GM12878 (cell line): ENCODE data around the gene IFNB1.

Experiments
- BHLHE40 ChIP-seq, 2 experiments: fragments of 450-650 bp in 1 of 2; IDR thresholded peaks; 2 replicates each; pipeline ENCODE4 v1.6.1; 2011 to 2017; ENCODE audit warnings: low read depth in 2 of 2, borderline replicate concordance in 1 of 2, improper control_type of control experiment in 1 of 2, low read length in 1 of 2, mild to moderate bottlenecking in 1 of 2
- HCFC1 ChIP-seq: fragments of 150-350 bp; IDR thresholded peaks from 2 replicates; pipeline ENCODE4 v1.6.1; 2014; ENCODE audit warnings: low read length
- TCF3 ChIP-seq: IDR thresholded peaks from 2 replicates; pipeline ENCODE4 v1.6.1; 2012; ENCODE audit warnings: low read depth, mild to moderate bottlenecking, low read length, borderline replicate concordance; ENCODE audit not compliant: insufficient read depth
- TF ChIP-seq, protein P1 (sequence below), 3 experiments: IDR thresholded peaks in 2 of 3; conservative IDR thresholded peaks in 1 of 3; 2 replicates each; pipeline ENCODE4 v1.5.1; 2011; ENCODE audit warnings: low read depth in 3 of 3, low read length in 3 of 3, mild to moderate bottlenecking in 3 of 3, control low read depth in 2 of 3, moderate library complexity in 2 of 3, inconsistent platforms in 1 of 3, mixed read lengths in 1 of 3; ENCODE audit not compliant: control insufficient read depth in 2 of 3, insufficient read depth in 1 of 3; ENCODE audit errors: extremely low read depth in 1 of 3
- TF ChIP-seq, protein P2 (sequence below): IDR thresholded peaks from 2 replicates; pipeline ENCODE4 v1.6.1; 2012; ENCODE audit warnings: mild to moderate bottlenecking, low read depth, low read length
- TF ChIP-seq, protein P3 (sequence below): fragments of 450-650 bp; IDR thresholded peaks from 2 replicates; pipeline ENCODE4 v1.6.1; 2016; ENCODE audit warnings: mild to moderate bottlenecking

DNA sequence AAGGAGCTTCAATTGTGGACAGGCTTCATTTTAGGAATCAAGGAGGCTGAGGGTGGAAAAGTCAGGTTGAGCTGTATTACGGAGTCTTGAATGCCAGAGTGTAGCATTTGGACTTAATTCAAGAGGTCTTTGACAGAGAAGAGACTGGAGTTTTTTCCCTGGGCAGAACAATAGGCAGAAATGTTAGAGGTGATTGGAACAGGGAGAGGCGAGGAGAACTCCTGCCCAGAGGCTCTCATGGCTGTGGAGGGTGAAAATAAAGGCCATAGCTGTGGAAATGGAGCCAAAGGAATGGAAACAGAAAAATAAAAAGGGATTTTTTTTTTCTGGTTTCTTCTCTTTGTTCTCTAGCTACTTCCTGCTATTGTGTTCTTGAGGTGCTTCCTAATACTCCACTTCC lies 3.7 kb upstream of the IFNB1 start:
- TF ChIP-seq, protein P1, sequence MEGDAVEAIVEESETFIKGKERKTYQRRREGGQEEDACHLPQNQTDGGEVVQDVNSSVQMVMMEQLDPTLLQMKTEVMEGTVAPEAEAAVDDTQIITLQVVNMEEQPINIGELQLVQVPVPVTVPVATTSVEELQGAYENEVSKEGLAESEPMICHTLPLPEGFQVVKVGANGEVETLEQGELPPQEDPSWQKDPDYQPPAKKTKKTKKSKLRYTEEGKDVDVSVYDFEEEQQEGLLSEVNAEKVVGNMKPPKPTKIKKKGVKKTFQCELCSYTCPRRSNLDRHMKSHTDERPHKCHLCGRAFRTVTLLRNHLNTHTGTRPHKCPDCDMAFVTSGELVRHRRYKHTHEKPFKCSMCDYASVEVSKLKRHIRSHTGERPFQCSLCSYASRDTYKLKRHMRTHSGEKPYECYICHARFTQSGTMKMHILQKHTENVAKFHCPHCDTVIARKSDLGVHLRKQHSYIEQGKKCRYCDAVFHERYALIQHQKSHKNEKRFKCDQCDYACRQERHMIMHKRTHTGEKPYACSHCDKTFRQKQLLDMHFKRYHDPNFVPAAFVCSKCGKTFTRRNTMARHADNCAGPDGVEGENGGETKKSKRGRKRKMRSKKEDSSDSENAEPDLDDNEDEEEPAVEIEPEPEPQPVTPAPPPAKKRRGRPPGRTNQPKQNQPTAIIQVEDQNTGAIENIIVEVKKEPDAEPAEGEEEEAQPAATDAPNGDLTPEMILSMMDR (IDR thresholded peaks at IDR 0.05 in 2 of 3, conservative IDR thresholded peaks at IDR 0.05 in 1 of 3; ENCODE audit: control insufficient read depth in 2 of 3, extremely low read depth in 1 of 3, insufficient read depth in 1 of 3, low read depth in 3 of 3, low read length in 3 of 3): no peak
- TF ChIP-seq, protein P2, sequence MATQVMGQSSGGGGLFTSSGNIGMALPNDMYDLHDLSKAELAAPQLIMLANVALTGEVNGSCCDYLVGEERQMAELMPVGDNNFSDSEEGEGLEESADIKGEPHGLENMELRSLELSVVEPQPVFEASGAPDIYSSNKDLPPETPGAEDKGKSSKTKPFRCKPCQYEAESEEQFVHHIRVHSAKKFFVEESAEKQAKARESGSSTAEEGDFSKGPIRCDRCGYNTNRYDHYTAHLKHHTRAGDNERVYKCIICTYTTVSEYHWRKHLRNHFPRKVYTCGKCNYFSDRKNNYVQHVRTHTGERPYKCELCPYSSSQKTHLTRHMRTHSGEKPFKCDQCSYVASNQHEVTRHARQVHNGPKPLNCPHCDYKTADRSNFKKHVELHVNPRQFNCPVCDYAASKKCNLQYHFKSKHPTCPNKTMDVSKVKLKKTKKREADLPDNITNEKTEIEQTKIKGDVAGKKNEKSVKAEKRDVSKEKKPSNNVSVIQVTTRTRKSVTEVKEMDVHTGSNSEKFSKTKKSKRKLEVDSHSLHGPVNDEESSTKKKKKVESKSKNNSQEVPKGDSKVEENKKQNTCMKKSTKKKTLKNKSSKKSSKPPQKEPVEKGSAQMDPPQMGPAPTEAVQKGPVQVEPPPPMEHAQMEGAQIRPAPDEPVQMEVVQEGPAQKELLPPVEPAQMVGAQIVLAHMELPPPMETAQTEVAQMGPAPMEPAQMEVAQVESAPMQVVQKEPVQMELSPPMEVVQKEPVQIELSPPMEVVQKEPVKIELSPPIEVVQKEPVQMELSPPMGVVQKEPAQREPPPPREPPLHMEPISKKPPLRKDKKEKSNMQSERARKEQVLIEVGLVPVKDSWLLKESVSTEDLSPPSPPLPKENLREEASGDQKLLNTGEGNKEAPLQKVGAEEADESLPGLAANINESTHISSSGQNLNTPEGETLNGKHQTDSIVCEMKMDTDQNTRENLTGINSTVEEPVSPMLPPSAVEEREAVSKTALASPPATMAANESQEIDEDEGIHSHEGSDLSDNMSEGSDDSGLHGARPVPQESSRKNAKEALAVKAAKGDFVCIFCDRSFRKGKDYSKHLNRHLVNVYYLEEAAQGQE: no peak
- TF ChIP-seq BHLHE40 (IDR thresholded peaks at IDR 0.05; ENCODE audit: borderline replicate concordance in 1 of 2, low read depth in 2 of 2, low read length in 1 of 2): no peak
- TF ChIP-seq TCF3: no peak
- TF ChIP-seq, protein P3, sequence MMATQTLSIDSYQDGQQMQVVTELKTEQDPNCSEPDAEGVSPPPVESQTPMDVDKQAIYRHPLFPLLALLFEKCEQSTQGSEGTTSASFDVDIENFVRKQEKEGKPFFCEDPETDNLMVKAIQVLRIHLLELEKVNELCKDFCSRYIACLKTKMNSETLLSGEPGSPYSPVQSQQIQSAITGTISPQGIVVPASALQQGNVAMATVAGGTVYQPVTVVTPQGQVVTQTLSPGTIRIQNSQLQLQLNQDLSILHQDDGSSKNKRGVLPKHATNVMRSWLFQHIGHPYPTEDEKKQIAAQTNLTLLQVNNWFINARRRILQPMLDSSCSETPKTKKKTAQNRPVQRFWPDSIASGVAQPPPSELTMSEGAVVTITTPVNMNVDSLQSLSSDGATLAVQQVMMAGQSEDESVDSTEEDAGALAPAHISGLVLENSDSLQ: no peak
- TF ChIP-seq HCFC1: no peak
